SK-N-SH treated with all-trans-retinoic acid at 6 μM for 48 hours (cell line): Measurements from ENCODE around the gene LINS1.

Source experiments
- ATAC-seq: fragments of 200-7000 bp; cut with Tn5 transposase; 3 replicates; pipeline ENCODE4 v1.9.1; 2020; ENCODE audit warnings: mild to moderate bottlenecking, moderate library complexity
- ARNTL ChIP-seq: fragments of 450-650 bp; formaldehyde crosslinking; IDR thresholded peaks from 2 replicates; pipeline ENCODE4 v1.5.0; 2020; ENCODE audit warnings: low read depth, mild to moderate bottlenecking, moderate library complexity, borderline replicate concordance
- BACH2 ChIP-seq: fragments of 250-450 bp; sonication (Bioruptor Pico); IDR thresholded peaks from 2 replicates; pipeline ENCODE4 v1.9.0; 2021; ENCODE audit warnings: mild to moderate bottlenecking, borderline replicate concordance
- CSDC2 ChIP-seq: fragments of 250-450 bp; sonication (Bioruptor Pico); IDR thresholded peaks from 2 replicates; pipeline ENCODE4 v1.5.0; 2020; ENCODE audit warnings: mild to moderate bottlenecking, moderate library complexity
- ESRRG ChIP-seq: fragments of 250-450 bp; sonication (Bioruptor Pico); IDR thresholded peaks from 2 replicates; pipeline ENCODE4 v1.6.1; 2021; ENCODE audit warnings: mild to moderate bottlenecking
- GLIS3 ChIP-seq: fragments of 250-450 bp; sonication (Bioruptor Pico); IDR thresholded peaks from 2 replicates; pipeline ENCODE4 v1.5.0; 2020; ENCODE audit warnings: mild to moderate bottlenecking, moderate library complexity
- ISL1 ChIP-seq: fragments of 250-450 bp; sonication (Bioruptor Pico); IDR thresholded peaks from 2 replicates; pipeline ENCODE4 v2.1.2; 2022; ENCODE audit warnings: mild to moderate bottlenecking, moderate library complexity
- OSR1 ChIP-seq: fragments of 250-450 bp; sonication (Bioruptor Pico); IDR thresholded peaks from 2 replicates; pipeline ENCODE4 v1.8.0; 2022; ENCODE audit warnings: moderate library complexity, mild to moderate bottlenecking, inconsistent platforms
- PPARA ChIP-seq: fragments of 250-450 bp; sonication (Bioruptor Pico); IDR thresholded peaks from 2 replicates; pipeline ENCODE4 v1.5.0; 2020; ENCODE audit warnings: mild to moderate bottlenecking, borderline replicate concordance
- RARB ChIP-seq: fragments of 250-450 bp; sonication (Bioruptor Pico); IDR thresholded peaks from 2 replicates; pipeline ENCODE4 v1.8.0; 2021; ENCODE audit warnings: mild to moderate bottlenecking, moderate library complexity
- SNAI2 ChIP-seq: fragments of 250-450 bp; sonication (Bioruptor Pico); IDR thresholded peaks from 2 replicates; pipeline ENCODE4 v1.5.0; 2020; ENCODE audit warnings: mild to moderate bottlenecking, moderate library complexity
- TCF4 ChIP-seq: fragments of 250-450 bp; sonication (Bioruptor Pico); IDR thresholded peaks from 2 replicates; pipeline ENCODE4 v1.8.0; 2021; ENCODE audit warnings: mild to moderate bottlenecking, moderate library complexity, borderline replicate concordance
- TOX ChIP-seq: fragments of 250-450 bp; sonication (Bioruptor Pico); IDR thresholded peaks from 2 replicates; pipeline ENCODE4 v1.8.0; 2021; ENCODE audit warnings: mild to moderate bottlenecking, moderate library complexity, borderline replicate concordance
- ZC3H10 ChIP-seq: fragments of 250-450 bp; sonication (Bioruptor Pico); IDR thresholded peaks from 2 replicates; pipeline ENCODE4 v1.5.1; 2021; ENCODE audit warnings: mild to moderate bottlenecking, moderate library complexity
- ZFP3 ChIP-seq: fragments of 250-450 bp; sonication (Bioruptor Pico); IDR thresholded peaks from 2 replicates; pipeline ENCODE4 v1.5.0; 2020; ENCODE audit warnings: mild to moderate bottlenecking, moderate library complexity
- ZNF565 ChIP-seq: fragments of 450-650 bp; formaldehyde crosslinking; conservative IDR thresholded peaks from 2 replicates; pipeline ENCODE4 v1.5.0; 2020; ENCODE audit warnings: low read depth, mild to moderate bottlenecking, moderate library complexity
- ZNF70 ChIP-seq: fragments of 450-650 bp; formaldehyde crosslinking; IDR thresholded peaks from 2 replicates; pipeline ENCODE4 v1.5.0; 2020; ENCODE audit warnings: mild to moderate bottlenecking, moderate library complexity
- ZNF8 ChIP-seq: fragments of 450-650 bp; formaldehyde crosslinking; IDR thresholded peaks from 2 replicates; pipeline ENCODE4 v1.5.0; 2020; ENCODE audit warnings: mild to moderate bottlenecking, moderate library complexity
- TF ChIP-seq, protein P1 (sequence below): fragments of 250-450 bp; sonication (Bioruptor Pico); IDR thresholded peaks from 2 replicates; pipeline ENCODE4 v1.5.1; 2021; ENCODE audit warnings: mild to moderate bottlenecking, moderate library complexity
- TF ChIP-seq, protein P2 (sequence below): fragments of 250-450 bp; sonication (Bioruptor Pico); IDR thresholded peaks from 2 replicates; pipeline ENCODE4 v1.5.1; 2020; ENCODE audit warnings: low read depth, mild to moderate bottlenecking, moderate library complexity
- TF ChIP-seq, protein P3 (sequence below): fragments of 250-450 bp; sonication (Bioruptor Pico); IDR thresholded peaks from 2 replicates; pipeline ENCODE4 v1.5.0; 2020; ENCODE audit warnings: mild to moderate bottlenecking, moderate library complexity
- TF ChIP-seq, protein P4 (sequence below): fragments of 250-450 bp; sonication (Bioruptor Pico); IDR thresholded peaks from 2 replicates; pipeline ENCODE4 v1.8.0; 2020; ENCODE audit warnings: mild to moderate bottlenecking, moderate library complexity, borderline replicate concordance
- TF ChIP-seq, protein P5 (sequence below): fragments of 250-450 bp; sonication (Bioruptor Pico); IDR thresholded peaks from 2 replicates; pipeline ENCODE4 v1.8.0; 2021; ENCODE audit warnings: low read depth, mild to moderate bottlenecking, moderate library complexity, borderline replicate concordance

The LINS1 gene

DNA sequence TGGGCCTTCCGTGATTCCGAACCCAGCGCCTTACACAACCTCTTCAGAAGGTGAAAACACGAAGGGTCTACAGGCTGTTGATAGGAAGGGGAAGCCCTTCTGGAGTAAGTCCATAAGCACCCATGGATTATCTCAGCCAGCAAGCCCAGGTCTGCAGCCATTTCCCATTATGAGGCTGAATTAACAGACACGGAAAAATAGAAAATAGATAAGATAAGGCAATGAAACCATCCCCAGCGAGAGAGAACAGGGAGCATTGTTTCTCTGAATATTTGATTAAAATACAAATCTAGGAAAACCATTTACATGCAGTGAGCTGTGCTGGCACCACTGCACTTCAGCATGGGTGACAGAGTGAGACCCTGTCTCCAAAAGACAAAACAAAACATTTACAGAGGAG lies 57.0 kb downstream of the LINS1 start:
- ATAC-seq = no peak
- no peak for TF ChIP-seq RARB (CRISPR knock-in tag)
- TF ChIP-seq ZC3H10 = no peak
- TF ChIP-seq, protein P1, sequence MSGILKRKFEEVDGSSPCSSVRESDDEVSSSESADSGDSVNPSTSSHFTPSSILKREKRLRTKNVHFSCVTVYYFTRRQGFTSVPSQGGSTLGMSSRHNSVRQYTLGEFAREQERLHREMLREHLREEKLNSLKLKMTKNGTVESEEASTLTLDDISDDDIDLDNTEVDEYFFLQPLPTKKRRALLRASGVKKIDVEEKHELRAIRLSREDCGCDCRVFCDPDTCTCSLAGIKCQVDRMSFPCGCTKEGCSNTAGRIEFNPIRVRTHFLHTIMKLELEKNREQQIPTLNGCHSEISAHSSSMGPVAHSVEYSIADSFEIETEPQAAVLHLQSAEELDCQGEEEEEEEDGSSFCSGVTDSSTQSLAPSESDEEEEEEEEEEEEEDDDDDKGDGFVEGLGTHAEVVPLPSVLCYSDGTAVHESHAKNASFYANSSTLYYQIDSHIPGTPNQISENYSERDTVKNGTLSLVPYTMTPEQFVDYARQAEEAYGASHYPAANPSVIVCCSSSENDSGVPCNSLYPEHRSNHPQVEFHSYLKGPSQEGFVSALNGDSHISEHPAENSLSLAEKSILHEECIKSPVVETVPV (CRISPR knock-in tag) = no peak
- TF ChIP-seq ZFP3 = no peak
- TF ChIP-seq ISL1 (CRISPR knock-in tag) = no peak
- TF ChIP-seq ZNF565 = no peak
- TF ChIP-seq ZNF8 (CRISPR knock-in tag) = no peak
- TF ChIP-seq TOX (CRISPR knock-in tag) = no peak
- TF ChIP-seq ESRRG = no peak
- TF ChIP-seq, protein P2, sequence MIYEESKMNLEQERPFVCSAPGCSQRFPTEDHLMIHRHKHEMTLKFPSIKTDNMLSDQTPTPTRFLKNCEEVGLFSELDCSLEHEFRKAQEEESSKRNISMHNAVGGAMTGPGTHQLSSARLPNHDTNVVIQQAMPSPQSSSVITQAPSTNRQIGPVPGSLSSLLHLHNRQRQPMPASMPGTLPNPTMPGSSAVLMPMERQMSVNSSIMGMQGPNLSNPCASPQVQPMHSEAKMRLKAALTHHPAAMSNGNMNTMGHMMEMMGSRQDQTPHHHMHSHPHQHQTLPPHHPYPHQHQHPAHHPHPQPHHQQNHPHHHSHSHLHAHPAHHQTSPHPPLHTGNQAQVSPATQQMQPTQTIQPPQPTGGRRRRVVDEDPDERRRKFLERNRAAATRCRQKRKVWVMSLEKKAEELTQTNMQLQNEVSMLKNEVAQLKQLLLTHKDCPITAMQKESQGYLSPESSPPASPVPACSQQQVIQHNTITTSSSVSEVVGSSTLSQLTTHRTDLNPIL (CRISPR knock-in tag) = no peak
- TF ChIP-seq ZNF70 = no peak
- TF ChIP-seq ARNTL (CRISPR knock-in tag) = no peak
- TF ChIP-seq, protein P3, sequence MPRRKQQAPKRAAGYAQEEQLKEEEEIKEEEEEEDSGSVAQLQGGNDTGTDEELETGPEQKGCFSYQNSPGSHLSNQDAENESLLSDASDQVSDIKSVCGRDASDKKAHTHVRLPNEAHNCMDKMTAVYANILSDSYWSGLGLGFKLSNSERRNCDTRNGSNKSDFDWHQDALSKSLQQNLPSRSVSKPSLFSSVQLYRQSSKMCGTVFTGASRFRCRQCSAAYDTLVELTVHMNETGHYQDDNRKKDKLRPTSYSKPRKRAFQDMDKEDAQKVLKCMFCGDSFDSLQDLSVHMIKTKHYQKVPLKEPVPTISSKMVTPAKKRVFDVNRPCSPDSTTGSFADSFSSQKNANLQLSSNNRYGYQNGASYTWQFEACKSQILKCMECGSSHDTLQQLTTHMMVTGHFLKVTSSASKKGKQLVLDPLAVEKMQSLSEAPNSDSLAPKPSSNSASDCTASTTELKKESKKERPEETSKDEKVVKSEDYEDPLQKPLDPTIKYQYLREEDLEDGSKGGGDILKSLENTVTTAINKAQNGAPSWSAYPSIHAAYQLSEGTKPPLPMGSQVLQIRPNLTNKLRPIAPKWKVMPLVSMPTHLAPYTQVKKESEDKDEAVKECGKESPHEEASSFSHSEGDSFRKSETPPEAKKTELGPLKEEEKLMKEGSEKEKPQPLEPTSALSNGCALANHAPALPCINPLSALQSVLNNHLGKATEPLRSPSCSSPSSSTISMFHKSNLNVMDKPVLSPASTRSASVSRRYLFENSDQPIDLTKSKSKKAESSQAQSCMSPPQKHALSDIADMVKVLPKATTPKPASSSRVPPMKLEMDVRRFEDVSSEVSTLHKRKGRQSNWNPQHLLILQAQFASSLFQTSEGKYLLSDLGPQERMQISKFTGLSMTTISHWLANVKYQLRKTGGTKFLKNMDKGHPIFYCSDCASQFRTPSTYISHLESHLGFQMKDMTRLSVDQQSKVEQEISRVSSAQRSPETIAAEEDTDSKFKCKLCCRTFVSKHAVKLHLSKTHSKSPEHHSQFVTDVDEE = no peak
- no peak for TF ChIP-seq SNAI2 (CRISPR knock-in tag)
- no peak for TF ChIP-seq OSR1 (CRISPR knock-in tag)
- TF ChIP-seq BACH2 (CRISPR knock-in tag) = no peak
- TF ChIP-seq, protein P4, sequence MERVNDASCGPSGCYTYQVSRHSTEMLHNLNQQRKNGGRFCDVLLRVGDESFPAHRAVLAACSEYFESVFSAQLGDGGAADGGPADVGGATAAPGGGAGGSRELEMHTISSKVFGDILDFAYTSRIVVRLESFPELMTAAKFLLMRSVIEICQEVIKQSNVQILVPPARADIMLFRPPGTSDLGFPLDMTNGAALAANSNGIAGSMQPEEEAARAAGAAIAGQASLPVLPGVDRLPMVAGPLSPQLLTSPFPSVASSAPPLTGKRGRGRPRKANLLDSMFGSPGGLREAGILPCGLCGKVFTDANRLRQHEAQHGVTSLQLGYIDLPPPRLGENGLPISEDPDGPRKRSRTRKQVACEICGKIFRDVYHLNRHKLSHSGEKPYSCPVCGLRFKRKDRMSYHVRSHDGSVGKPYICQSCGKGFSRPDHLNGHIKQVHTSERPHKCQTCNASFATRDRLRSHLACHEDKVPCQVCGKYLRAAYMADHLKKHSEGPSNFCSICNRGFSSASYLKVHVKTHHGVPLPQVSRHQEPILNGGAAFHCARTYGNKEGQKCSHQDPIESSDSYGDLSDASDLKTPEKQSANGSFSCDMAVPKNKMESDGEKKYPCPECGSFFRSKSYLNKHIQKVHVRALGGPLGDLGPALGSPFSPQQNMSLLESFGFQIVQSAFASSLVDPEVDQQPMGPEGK (CRISPR knock-in tag) = no peak
- no peak for TF ChIP-seq GLIS3 (CRISPR knock-in tag)

DNA sequence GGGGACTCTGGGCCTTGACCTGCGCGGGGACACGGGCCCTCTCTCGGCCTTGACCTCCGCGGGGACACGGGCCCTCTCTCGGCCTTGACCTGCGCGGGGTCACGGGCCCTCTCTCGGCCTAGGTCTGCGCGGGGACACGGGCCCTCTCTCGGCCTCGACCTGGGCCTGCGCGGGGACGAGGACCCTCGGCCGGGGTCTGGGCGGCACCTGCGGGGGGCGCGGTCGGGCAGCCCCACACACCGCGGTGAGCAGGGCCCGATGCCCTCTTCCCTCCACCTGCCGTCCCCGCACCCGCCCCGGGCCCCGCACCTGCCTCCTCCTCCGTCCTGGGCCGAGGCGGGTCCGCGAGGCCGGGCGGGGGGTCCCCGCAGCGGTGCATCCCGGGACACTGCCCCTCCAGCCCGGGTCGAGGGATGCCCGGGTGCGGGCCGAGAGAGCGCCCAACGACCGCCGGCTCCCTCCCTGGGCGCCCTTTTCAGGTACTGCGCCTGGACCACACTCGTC lies 57.6 kb downstream of the LINS1 start:
- TF ChIP-seq TCF4 (no peak), SNAI2 (CRISPR knock-in tag) (no peak), GLIS3 (CRISPR knock-in tag) (no peak), BACH2 (CRISPR knock-in tag) (no peak), ZNF565 (no peak), ZNF70 (no peak), ISL1 (CRISPR knock-in tag) (no peak), ZFP3 (no peak), TOX (CRISPR knock-in tag) (no peak), PPARA (CRISPR knock-in tag) (no peak), CSDC2 (CRISPR knock-in tag) (no peak), ZNF8 (CRISPR knock-in tag) (no peak), OSR1 (CRISPR knock-in tag) (no peak), RARB (CRISPR knock-in tag) (no peak)
- TF ChIP-seq, protein P4 (CRISPR knock-in tag) = no peak
- TF ChIP-seq, protein P5, sequence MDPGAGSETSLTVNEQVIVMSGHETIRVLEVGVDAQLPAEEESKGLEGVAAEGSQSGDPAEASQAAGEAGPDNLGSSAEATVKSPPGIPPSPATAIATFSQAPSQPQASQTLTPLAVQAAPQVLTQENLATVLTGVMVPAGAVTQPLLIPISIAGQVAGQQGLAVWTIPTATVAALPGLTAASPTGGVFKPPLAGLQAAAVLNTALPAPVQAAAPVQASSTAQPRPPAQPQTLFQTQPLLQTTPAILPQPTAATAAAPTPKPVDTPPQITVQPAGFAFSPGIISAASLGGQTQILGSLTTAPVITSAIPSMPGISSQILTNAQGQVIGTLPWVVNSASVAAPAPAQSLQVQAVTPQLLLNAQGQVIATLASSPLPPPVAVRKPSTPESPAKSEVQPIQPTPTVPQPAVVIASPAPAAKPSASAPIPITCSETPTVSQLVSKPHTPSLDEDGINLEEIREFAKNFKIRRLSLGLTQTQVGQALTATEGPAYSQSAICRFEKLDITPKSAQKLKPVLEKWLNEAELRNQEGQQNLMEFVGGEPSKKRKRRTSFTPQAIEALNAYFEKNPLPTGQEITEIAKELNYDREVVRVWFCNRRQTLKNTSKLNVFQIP (CRISPR knock-in tag) = no peak
- TF ChIP-seq, protein P2 (CRISPR knock-in tag) = no peak
- TF ChIP-seq, all 23 proteins: peak for 0
- ATAC-seq = no peak
